GM12874 (cell line): ENCODE results near the gene COX19.

Experiments
- CTCF ChIP-seq: IDR thresholded peaks from 2 replicates; pipeline ENCODE4 v1.5.1; 2011; ENCODE audit warnings: low read depth, mild to moderate bottlenecking, control low read depth, low read length, moderate library complexity; ENCODE audit not compliant: insufficient read depth

COX19 gene

GRCh38 chr7:1014681-1015080 lies 39.3 kb upstream of the COX19 start:
- no peak for TF ChIP-seq CTCF

GRCh38 chr7:1013581-1013980 lies 38.2 kb upstream of the COX19 start:
- TF ChIP-seq CTCF = no peak

- no peak for TF ChIP-seq CTCF
Observed at GRCh38 chr7:1012716-1013095, 37.4 kb upstream of the COX19 start.

- TF ChIP-seq CTCF = no peak
Observed at GRCh38 chr7:1012004-1012715, 36.8 kb upstream of the COX19 start.

- TF ChIP-seq CTCF = no peak
Observed at GRCh38 chr7:1011297-1012003, 36.1 kb upstream of the COX19 start.

GRCh38 chr7:1010226-1010625 lies 34.9 kb upstream of the COX19 start:
- TF ChIP-seq CTCF = no peak

- no peak for TF ChIP-seq CTCF
Observed at GRCh38 chr7:1009747-1010146, 34.4 kb upstream of the COX19 start.
